HepG2 (cell line): ENCODE results near the gene ZMYND8. TPM values are rescaled to one million over a fixed set of nuclear protein-coding genes. Genes with fewer than 3 reads are reported as not detected.

Experiments used
- AGO1 ChIP-seq: fragments of 200-400 bp; formaldehyde crosslinking; IDR thresholded peaks from 2 replicates; pipeline ENCODE4 v1.6.1; 2017; ENCODE audit warnings: mild to moderate bottlenecking, low read depth, low read length, moderate library complexity; ENCODE audit not compliant: poor library complexity, severe bottlenecking
- FOXK2 ChIP-seq: fragments of 450-650 bp; IDR thresholded peaks from 2 replicates; pipeline ENCODE4 v1.6.1; 2016
- HOXA5 ChIP-seq: sonication (generic); formaldehyde crosslinking; IDR thresholded peaks from 2 replicates; pipeline ENCODE4 v1.4.0; 2020; ENCODE audit warnings: missing genetic modification reagents
- MBD4 ChIP-seq: IDR thresholded peaks from 2 replicates; pipeline ENCODE4 v1.6.1; 2012; ENCODE audit warnings: low read length, inconsistent platforms, borderline replicate concordance
- SNAPC2 ChIP-seq: sonication (generic); formaldehyde crosslinking; IDR thresholded peaks from 2 replicates; pipeline ENCODE4 v1.8.1; 2022; ENCODE audit warnings: mild to moderate bottlenecking, missing genetic modification reagents
- TSC22D2 ChIP-seq: sonication (generic); formaldehyde crosslinking; IDR thresholded peaks from 2 replicates; pipeline ENCODE4 v1.5.1; 2020; ENCODE audit warnings: missing genetic modification reagents, mild to moderate bottlenecking, borderline replicate concordance
- ZFP36L2 ChIP-seq: sonication (generic); formaldehyde crosslinking; IDR thresholded peaks from 2 replicates; pipeline ENCODE4 v1.4.0; 2020; ENCODE audit warnings: missing genetic modification reagents
- ZMYM4 ChIP-seq: sonication (generic); formaldehyde crosslinking; IDR thresholded peaks from 2 replicates; pipeline ENCODE4 v1.8.1; 2023; ENCODE audit warnings: mild to moderate bottlenecking, missing genetic modification reagents
- ZNF256 ChIP-seq: sonication (generic); formaldehyde crosslinking; conservative IDR thresholded peaks from 2 replicates; pipeline ENCODE4 v1.4.0; 2020; ENCODE audit warnings: missing genetic modification reagents
- ZNF552 ChIP-seq: sonication (generic); formaldehyde crosslinking; IDR thresholded peaks from 2 replicates; pipeline ENCODE4 v1.9.0; 2022; ENCODE audit warnings: missing genetic modification reagents, mild to moderate bottlenecking, borderline replicate concordance
- ZNF567 ChIP-seq: sonication (generic); formaldehyde crosslinking; IDR thresholded peaks from 2 replicates; pipeline ENCODE4 v1.8.1; 2023; ENCODE audit warnings: mild to moderate bottlenecking, missing genetic modification reagents, borderline replicate concordance
- ZNF75D ChIP-seq: sonication (generic); formaldehyde crosslinking; IDR thresholded peaks from 2 replicates; pipeline ENCODE4 v1.8.1; 2023; ENCODE audit warnings: missing genetic modification reagents, mild to moderate bottlenecking, borderline replicate concordance
- ZNF773 ChIP-seq: sonication (generic); formaldehyde crosslinking; IDR thresholded peaks from 2 replicates; pipeline ENCODE4 v1.4.0; 2020; ENCODE audit warnings: missing genetic modification reagents, borderline replicate concordance
- polyA plus RNA-seq, 8 experiments: library from polyadenylated mRNA; depleted of rRNA in 3 of 8; stranded (reverse) in 7 of 8; unstranded in 1 of 8; fragments of >200 nt; fragmentation: Illumina TruSeq in 4 of 8; extraction: Trizol in 4 of 8; gene quantifications; 2 replicates each; pipeline versions ENCODE4 v1.2.1 to v1.2.3, GENCODE V29; 2011 to 2016; ENCODE audit warnings: low read depth in 4 of 8, missing spikeins in 1 of 8, mixed read lengths in 1 of 8; ENCODE audit not compliant: insufficient read depth in 1 of 8
- total RNA-seq, 5 experiments: library from RNA; depleted of rRNA; stranded (reverse); fragments of >200 nt; fragmentation: Illumina TruSeq; extraction: Trizol; gene quantifications; 2 replicates each; pipeline ENCODE4 v1.2.3, GENCODE V29; 2016; ENCODE audit warnings: low read depth in 1 of 5
- TF ChIP-seq, protein P1 (sequence below): sonication (generic); formaldehyde crosslinking; IDR thresholded peaks from 2 replicates; pipeline ENCODE4 v1.4.0; 2020; ENCODE audit warnings: missing genetic modification reagents, low read depth, mild to moderate bottlenecking, borderline replicate concordance
- TF ChIP-seq, protein P2 (sequence below): sonication (generic); formaldehyde crosslinking; IDR thresholded peaks from 2 replicates; pipeline ENCODE4 v1.4.0; 2020; ENCODE audit warnings: mild to moderate bottlenecking, missing genetic modification reagents
- TF ChIP-seq, protein P3 (sequence below): sonication (generic); formaldehyde crosslinking; IDR thresholded peaks from 2 replicates; pipeline ENCODE4 v1.5.0; 2020; ENCODE audit warnings: mild to moderate bottlenecking, missing genetic modification reagents, borderline replicate concordance
- TF ChIP-seq, protein P4 (sequence below): sonication (generic); formaldehyde crosslinking; IDR thresholded peaks from 2 replicates; pipeline ENCODE4 v1.4.0; 2020; ENCODE audit warnings: mild to moderate bottlenecking, missing genetic modification reagents

The ZMYND8 gene
- total and polyA plus RNA-seq, 2 of the 13 experiments (the other 11 are each of a cell fraction or from before 2014, with no cell fraction given) = 53.9 to 84.7 TPM

DNA sequence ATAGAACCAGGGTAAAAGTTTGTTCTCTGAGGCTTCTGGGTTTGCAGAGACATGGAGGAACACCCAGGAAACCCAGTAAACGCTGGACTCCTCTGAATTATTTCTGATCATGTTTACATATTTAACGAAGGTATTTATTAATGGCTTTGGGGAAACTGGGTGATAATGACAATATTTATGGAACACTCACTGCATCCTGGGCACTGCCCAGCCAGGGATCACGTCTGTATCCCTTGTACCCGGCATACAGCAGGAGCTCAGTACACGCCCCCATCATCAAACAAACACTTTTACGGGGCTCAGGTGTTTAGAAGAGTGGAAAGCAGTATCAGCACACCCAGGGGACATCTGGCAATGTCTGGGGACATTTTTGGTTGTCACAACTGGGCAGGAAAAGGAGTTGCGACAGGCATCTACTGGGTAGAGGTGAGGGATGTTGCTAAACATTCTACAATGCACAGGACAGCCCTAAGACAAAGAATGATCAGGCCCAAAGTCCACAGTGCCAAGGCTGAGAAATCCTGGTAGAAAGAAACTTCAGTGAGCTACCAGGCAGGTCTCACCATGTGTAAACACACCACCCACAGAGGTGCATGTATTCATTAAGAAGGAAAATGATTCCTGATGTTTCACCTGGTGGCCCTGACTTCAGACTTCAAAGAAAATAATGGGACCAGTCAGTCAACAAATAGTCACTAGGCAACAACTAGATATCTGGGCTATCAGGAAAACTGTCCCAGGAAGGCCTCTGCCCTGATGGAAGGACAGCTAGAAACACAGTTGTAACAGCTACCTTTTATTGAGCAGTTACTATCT is 35.3 kb downstream of the ZMYND8 start (continued):
- TF ChIP-seq SNAPC2 (CRISPR knock-in tag) = no peak
- TF ChIP-seq ZNF567 (CRISPR knock-in tag) = peak; percentile 35; the same call in 1 of the 2 replicates
- no peak for TF ChIP-seq ZNF552 (CRISPR knock-in tag)
- no peak for TF ChIP-seq ZNF773 (CRISPR knock-in tag)
- TF ChIP-seq ZNF256 (CRISPR knock-in tag) = no peak
- TF ChIP-seq, protein P1, sequence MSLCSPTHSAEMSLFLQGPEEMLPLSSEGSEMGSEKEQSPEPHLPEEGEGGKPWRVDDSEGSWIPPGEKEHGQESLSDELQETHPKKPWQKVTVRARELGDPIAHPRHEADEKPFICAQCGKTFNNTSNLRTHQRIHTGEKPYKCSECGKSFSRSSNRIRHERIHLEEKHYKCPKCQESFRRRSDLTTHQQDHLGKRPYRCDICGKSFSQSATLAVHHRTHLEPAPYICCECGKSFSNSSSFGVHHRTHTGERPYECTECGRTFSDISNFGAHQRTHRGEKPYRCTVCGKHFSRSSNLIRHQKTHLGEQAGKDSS (CRISPR knock-in tag) = no peak; the same call in 1 of the 2 replicates
- TF ChIP-seq FOXK2 = peak; percentile 89; the same call in 1 of the 2 replicates
- TF ChIP-seq, protein P2, sequence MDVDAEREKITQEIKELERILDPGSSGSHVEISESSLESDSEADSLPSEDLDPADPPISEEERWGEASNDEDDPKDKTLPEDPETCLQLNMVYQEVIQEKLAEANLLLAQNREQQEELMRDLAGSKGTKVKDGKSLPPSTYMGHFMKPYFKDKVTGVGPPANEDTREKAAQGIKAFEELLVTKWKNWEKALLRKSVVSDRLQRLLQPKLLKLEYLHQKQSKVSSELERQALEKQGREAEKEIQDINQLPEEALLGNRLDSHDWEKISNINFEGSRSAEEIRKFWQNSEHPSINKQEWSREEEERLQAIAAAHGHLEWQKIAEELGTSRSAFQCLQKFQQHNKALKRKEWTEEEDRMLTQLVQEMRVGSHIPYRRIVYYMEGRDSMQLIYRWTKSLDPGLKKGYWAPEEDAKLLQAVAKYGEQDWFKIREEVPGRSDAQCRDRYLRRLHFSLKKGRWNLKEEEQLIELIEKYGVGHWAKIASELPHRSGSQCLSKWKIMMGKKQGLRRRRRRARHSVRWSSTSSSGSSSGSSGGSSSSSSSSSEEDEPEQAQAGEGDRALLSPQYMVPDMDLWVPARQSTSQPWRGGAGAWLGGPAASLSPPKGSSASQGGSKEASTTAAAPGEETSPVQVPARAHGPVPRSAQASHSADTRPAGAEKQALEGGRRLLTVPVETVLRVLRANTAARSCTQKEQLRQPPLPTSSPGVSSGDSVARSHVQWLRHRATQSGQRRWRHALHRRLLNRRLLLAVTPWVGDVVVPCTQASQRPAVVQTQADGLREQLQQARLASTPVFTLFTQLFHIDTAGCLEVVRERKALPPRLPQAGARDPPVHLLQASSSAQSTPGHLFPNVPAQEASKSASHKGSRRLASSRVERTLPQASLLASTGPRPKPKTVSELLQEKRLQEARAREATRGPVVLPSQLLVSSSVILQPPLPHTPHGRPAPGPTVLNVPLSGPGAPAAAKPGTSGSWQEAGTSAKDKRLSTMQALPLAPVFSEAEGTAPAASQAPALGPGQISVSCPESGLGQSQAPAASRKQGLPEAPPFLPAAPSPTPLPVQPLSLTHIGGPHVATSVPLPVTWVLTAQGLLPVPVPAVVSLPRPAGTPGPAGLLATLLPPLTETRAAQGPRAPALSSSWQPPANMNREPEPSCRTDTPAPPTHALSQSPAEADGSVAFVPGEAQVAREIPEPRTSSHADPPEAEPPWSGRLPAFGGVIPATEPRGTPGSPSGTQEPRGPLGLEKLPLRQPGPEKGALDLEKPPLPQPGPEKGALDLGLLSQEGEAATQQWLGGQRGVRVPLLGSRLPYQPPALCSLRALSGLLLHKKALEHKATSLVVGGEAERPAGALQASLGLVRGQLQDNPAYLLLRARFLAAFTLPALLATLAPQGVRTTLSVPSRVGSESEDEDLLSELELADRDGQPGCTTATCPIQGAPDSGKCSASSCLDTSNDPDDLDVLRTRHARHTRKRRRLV = no peak
- TF ChIP-seq, protein P3, sequence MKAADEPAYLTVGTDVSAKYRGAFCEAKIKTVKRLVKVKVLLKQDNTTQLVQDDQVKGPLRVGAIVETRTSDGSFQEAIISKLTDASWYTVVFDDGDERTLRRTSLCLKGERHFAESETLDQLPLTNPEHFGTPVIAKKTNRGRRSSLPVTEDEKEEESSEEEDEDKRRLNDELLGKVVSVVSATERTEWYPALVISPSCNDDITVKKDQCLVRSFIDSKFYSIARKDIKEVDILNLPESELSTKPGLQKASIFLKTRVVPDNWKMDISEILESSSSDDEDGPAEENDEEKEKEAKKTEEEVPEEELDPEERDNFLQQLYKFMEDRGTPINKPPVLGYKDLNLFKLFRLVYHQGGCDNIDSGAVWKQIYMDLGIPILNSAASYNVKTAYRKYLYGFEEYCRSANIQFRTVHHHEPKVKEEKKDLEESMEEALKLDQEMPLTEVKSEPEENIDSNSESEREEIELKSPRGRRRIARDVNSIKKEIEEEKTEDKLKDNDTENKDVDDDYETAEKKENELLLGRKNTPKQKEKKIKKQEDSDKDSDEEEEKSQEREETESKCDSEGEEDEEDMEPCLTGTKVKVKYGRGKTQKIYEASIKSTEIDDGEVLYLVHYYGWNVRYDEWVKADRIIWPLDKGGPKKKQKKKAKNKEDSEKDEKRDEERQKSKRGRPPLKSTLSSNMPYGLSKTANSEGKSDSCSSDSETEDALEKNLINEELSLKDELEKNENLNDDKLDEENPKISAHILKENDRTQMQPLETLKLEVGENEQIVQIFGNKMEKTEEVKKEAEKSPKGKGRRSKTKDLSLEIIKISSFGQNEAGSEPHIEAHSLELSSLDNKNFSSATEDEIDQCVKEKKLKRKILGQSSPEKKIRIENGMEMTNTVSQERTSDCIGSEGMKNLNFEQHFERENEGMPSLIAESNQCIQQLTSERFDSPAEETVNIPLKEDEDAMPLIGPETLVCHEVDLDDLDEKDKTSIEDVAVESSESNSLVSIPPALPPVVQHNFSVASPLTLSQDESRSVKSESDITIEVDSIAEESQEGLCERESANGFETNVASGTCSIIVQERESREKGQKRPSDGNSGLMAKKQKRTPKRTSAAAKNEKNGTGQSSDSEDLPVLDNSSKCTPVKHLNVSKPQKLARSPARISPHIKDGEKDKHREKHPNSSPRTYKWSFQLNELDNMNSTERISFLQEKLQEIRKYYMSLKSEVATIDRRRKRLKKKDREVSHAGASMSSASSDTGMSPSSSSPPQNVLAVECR (CRISPR knock-in tag) = peak; percentile 76; the same call in 1 of the 2 replicates
- no peak for TF ChIP-seq TSC22D2
- no peak for TF ChIP-seq ZFP36L2 (CRISPR knock-in tag)
- TF ChIP-seq MBD4 = 0 out of 2 replicates have a peak, but pooled peaks have one; percentile 44
- TF ChIP-seq HOXA5 = no peak
- peak; percentile 40; the same call in 1 of the 2 replicates for TF ChIP-seq ZMYM4
- TF ChIP-seq, protein P4, sequence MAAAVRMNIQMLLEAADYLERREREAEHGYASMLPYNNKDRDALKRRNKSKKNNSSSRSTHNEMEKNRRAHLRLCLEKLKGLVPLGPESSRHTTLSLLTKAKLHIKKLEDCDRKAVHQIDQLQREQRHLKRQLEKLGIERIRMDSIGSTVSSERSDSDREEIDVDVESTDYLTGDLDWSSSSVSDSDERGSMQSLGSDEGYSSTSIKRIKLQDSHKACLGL (CRISPR knock-in tag) = no peak
- TF ChIP-seq AGO1 = no peak
- TF ChIP-seq ZNF75D (CRISPR knock-in tag) = no peak
